Ascending aorta (tissue), 2 donors: ENCODE measurements around the gene ENKD1. TPM values are rescaled to one million over a fixed set of nuclear protein-coding genes. Genes with fewer than 3 reads are reported as not detected.

ENCODE experiments used
- DNase-seq, 2 donors: peaks; one replicate each; pipeline ENCODE4 v3.0.0-alpha.2; 2019; ENCODE audit warnings: low spot score in 2 of 2
- H3K27ac ChIP-seq, 2 donors: fragments of 200-600 bp; sonication (generic); one replicate each; pipeline ENCODE4 v1.5.1; 2016 to 2017; ENCODE audit warnings: mild to moderate bottlenecking in 1 of 2
- H3K27me3 ChIP-seq: fragments of 200-600 bp; sonication (generic); one replicate; pipeline ENCODE4 v1.5.1; 2017
- H3K36me3 ChIP-seq, 2 donors: fragments of 200-600 bp; sonication (generic); one replicate each; pipeline ENCODE4 v1.5.1; 2016
- H3K4me1 ChIP-seq, 2 donors: fragments of 200-600 bp; sonication (generic); one replicate each; pipeline ENCODE4 v1.5.1; 2016 to 2017; ENCODE audit warnings: mild to moderate bottlenecking in 1 of 2
- H3K4me3 ChIP-seq, 2 donors: fragments of 200-600 bp; sonication (generic); one replicate each; pipeline ENCODE4 v1.5.1; 2016 to 2017; ENCODE audit warnings: mild to moderate bottlenecking in 1 of 2
- H3K9me3 ChIP-seq, 2 donors: fragments of 200-600 bp; sonication (generic); one replicate each; pipeline ENCODE4 v1.5.1; 2016
- intact Hi-C: fragments of 100-400 bp; cut with DNase I; formaldehyde crosslinking; loops from one replicate; pipeline ENCODE4 v1.15.1; 2023
- total RNA-seq: library from RNA; depleted of rRNA; stranded (reverse); fragments of >200 nt; gene quantifications from one replicate; pipeline ENCODE4 v1.1.0, GENCODE V29; 2016
- TF ChIP-seq, protein P1 (sequence below), 3 experiments: fragments of 200-600 bp in 2 of 3; fragments of 450-650 bp in 1 of 3; sonication (generic) in 2 of 3; IDR thresholded peaks; one replicate each; pipeline ENCODE4 v1.5.1; 2016 to 2019; ENCODE audit warnings: antibody characterized with exemption in 3 of 3, mild to moderate bottlenecking in 1 of 3, moderate library complexity in 1 of 3

Gene ENKD1
- total RNA-seq, 1 donor from 2014 or later = 42.5 TPM

GRCh38 chr16:67673712-67674580 lies 7.4 kb upstream of the ENKD1 start:
- peak in 1 of 2 donors; percentile 78 for DNase-seq
- Histone ChIP-seq H3K27ac (peak overlapping the region; percentile 31 to 82), H3K4me3 (no peak overlapping the region), H3K4me1 (no peaks in the 10 kb centered on the region), H3K36me3 (peaks cover 0 to 2% of the 10 kb centered on the region in 2 donors), H3K27me3 (no peaks in the 10 kb centered on the region), H3K9me3 (no peaks in the 10 kb centered on the region)
- TF ChIP-seq, protein P1, sequence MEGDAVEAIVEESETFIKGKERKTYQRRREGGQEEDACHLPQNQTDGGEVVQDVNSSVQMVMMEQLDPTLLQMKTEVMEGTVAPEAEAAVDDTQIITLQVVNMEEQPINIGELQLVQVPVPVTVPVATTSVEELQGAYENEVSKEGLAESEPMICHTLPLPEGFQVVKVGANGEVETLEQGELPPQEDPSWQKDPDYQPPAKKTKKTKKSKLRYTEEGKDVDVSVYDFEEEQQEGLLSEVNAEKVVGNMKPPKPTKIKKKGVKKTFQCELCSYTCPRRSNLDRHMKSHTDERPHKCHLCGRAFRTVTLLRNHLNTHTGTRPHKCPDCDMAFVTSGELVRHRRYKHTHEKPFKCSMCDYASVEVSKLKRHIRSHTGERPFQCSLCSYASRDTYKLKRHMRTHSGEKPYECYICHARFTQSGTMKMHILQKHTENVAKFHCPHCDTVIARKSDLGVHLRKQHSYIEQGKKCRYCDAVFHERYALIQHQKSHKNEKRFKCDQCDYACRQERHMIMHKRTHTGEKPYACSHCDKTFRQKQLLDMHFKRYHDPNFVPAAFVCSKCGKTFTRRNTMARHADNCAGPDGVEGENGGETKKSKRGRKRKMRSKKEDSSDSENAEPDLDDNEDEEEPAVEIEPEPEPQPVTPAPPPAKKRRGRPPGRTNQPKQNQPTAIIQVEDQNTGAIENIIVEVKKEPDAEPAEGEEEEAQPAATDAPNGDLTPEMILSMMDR (IDR thresholded peaks at IDR 0.05) = no peak
- intact Hi-C loops = no loop called here

- Histone ChIP-seq H3K27ac (peak overlapping the region; percentile 31 to 82), H3K36me3 (peaks cover 0 to 2% of the 10 kb centered on the region in 2 donors), H3K9me3 (no peaks in the 10 kb centered on the region), H3K4me3 (no peak overlapping the region), H3K4me1 (no peaks in the 10 kb centered on the region), H3K27me3 (no peaks in the 10 kb centered on the region)
- intact Hi-C loops = no loop called here
- peak in 1 of 2 donors; percentile 78 for DNase-seq
- TF ChIP-seq, protein P1 (IDR thresholded peaks at IDR 0.05) = peak; percentile 37 to 51 (median 50)
Measured at GRCh38 chr16:67672739-67673662, 6.5 kb upstream of the ENKD1 start.

DNA sequence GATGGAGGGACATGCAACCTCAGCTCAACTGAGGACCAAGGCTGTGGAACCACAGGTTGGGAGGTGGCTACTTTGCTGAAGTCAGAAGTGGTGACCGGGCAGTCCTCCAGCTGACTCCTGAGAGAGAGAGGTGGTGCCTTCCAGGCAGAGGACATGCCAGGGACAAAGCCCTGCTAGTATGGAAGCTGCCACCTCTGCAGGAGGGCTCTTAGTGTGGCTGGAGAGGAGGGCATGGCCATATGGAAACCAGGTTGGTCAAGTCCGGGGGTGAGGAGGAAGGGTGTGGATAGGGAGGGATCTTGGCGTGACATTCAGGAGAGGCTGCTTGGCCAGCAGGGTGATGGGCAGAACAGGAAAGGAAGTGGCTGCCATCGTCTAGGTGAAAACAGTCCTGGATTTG lies 5.8 kb upstream of the ENKD1 start:
- peaks cover 0 to 2% of the 10 kb centered on the region in 2 donors for H3K36me3 ChIP-seq
- TF ChIP-seq, protein P1 (IDR thresholded peaks at IDR 0.05) = no peak
- no peak for DNase-seq
- intact Hi-C loops = no loop called here
- H3K9me3 ChIP-seq = no peaks in the 10 kb centered on the region
- H3K27ac ChIP-seq = peak overlapping the region in 1 of 2 donors; percentile 82
- peaks cover 3 to 5% of the 10 kb centered on the region in 2 donors for H3K4me1 ChIP-seq
- no peak overlapping the region for H3K4me3 ChIP-seq
- no peaks in the 10 kb centered on the region for H3K27me3 ChIP-seq

GRCh38 chr16:67669499-67670101 lies 3.0 kb upstream of the ENKD1 start:
- Histone ChIP-seq H3K27me3 (no peaks in the 10 kb centered on the region), H3K27ac (no peak overlapping the region), H3K9me3 (no peaks in the 10 kb centered on the region), H3K4me1 (peaks cover 9 to 20% of the 10 kb centered on the region in 2 donors), H3K4me3 (no peak overlapping the region), H3K36me3 (no peaks in the 10 kb centered on the region)
- DNase-seq = no peak
- TF ChIP-seq, protein P1 (IDR thresholded peaks at IDR 0.05) = no peak
- intact Hi-C loops = loop anchor here (10.0 kb wide), 1 partner anchor 425 kb away; the partner anchor contains the start of genes FHOD1 and SLC9A5

- H3K27me3 ChIP-seq = no peaks in the 10 kb centered on the region
- H3K4me3 ChIP-seq = no peak overlapping the region
- H3K36me3 ChIP-seq = no peaks in the 10 kb centered on the region
- H3K9me3 ChIP-seq = no peaks in the 10 kb centered on the region
- DNase-seq = no peak
- H3K27ac ChIP-seq = peak overlapping the region in 1 of 2 donors; percentile 91
- H3K4me1 ChIP-seq = peaks cover 9 to 20% of the 10 kb centered on the region in 2 donors
- TF ChIP-seq, protein P1 (IDR thresholded peaks at IDR 0.05) = no peak
- intact Hi-C loops = loop anchor here (1.0 to 10.0 kb wide), 4 partner anchors 9 to 424 kb away; partner anchors contain the start of genes CTCF, FHOD1 and SLC9A5
Measured at GRCh38 chr16:67668495-67669157, 2.1 kb upstream of the ENKD1 start.
